Measurements from ENCODE around the gene SNRNP200. TPM values are rescaled to one million over a fixed set of nuclear protein-coding genes. Genes with fewer than 3 reads are reported as not detected.

Gene SNRNP200
- total and polyA plus RNA-seq, 2 donors (not counting 1 experiment from before 2014, with no cell fraction given): 211 to 216 TPM

GRCh38 chr2:96353606-96354101 lies 48.3 kb upstream of the SNRNP200 start:
- intact Hi-C loops (cut with micrococcal nuclease): no loop called here
- no peaks in the 10 kb centered on the region for H3K79me2 ChIP-seq (ENCODE audit: control insufficient read depth, insufficient read depth, low read length)
- H3K4me2 ChIP-seq (replicated peaks; ENCODE audit: low read depth, low read length, poor library complexity, severe bottlenecking): no peak overlapping the region
- H2AFZ ChIP-seq (ENCODE audit: insufficient read depth, low read depth, low read length, poor library complexity, severe bottlenecking): no peak overlapping the region
- no peak overlapping the region for H3K9ac ChIP-seq (ENCODE audit: low read length)
- ChIA-PET CTCF (no interaction called here), POLR2A (no interaction called here)
- no peaks in the 10 kb centered on the region for H3K9me3 ChIP-seq (ENCODE audit: control extremely low read depth in 1 of 3, control insufficient read depth in 2 of 3, insufficient read depth in 1 of 3, low read length in 2 of 3)
- H3K27me3 ChIP-seq (replicated peaks in 1 of 4; ENCODE audit: control extremely low read depth in 1 of 4, control insufficient read depth in 3 of 4, insufficient read depth in 4 of 4, low read length in 3 of 4): no peaks in the 10 kb centered on the region
- TF ChIP-seq EZH2 (IDR thresholded peaks at IDR 0.05; ENCODE audit: borderline replicate concordance, insufficient read depth, low read depth, low read length, poor library complexity, severe bottlenecking): no peak
- TF ChIP-seq, protein P1, sequence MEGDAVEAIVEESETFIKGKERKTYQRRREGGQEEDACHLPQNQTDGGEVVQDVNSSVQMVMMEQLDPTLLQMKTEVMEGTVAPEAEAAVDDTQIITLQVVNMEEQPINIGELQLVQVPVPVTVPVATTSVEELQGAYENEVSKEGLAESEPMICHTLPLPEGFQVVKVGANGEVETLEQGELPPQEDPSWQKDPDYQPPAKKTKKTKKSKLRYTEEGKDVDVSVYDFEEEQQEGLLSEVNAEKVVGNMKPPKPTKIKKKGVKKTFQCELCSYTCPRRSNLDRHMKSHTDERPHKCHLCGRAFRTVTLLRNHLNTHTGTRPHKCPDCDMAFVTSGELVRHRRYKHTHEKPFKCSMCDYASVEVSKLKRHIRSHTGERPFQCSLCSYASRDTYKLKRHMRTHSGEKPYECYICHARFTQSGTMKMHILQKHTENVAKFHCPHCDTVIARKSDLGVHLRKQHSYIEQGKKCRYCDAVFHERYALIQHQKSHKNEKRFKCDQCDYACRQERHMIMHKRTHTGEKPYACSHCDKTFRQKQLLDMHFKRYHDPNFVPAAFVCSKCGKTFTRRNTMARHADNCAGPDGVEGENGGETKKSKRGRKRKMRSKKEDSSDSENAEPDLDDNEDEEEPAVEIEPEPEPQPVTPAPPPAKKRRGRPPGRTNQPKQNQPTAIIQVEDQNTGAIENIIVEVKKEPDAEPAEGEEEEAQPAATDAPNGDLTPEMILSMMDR (IDR thresholded peaks at IDR 0.05): no peak
- Mint-ChIP-seq H3K9me3 (ENCODE audit: insufficient read depth) (no peaks in the 10 kb centered on the region), H3K27ac (no peak overlapping the region), H3K27me3 (no peaks in the 10 kb centered on the region), H3K4me1 (no peaks in the 10 kb centered on the region), H3K4me3 (no peak overlapping the region)
- DNase-seq (no peak), ATAC-seq (ENCODE audit: low read depth) (no peak)
- H3K4me3 ChIP-seq (ENCODE audit: control extremely low read depth in 1 of 5, extremely low read depth in 1 of 5, insufficient read depth in 1 of 5, low read depth in 2 of 5, low read length in 4 of 5): no peak overlapping the region
- H4K20me1 ChIP-seq (ENCODE audit: control insufficient read depth, insufficient read depth, low read length, poor library complexity, severe bottlenecking): no peaks in the 10 kb centered on the region
- H3K36me3 ChIP-seq (replicated peaks in 1 of 2; ENCODE audit: control extremely low read depth in 1 of 2, control insufficient read depth in 1 of 2, extremely low read depth in 1 of 2, insufficient read depth in 2 of 2, low read length in 1 of 2): no peaks in the 10 kb centered on the region
- H3K27ac ChIP-seq (ENCODE audit: low read length in 2 of 2): no peak overlapping the region
- no peaks in the 10 kb centered on the region for H3K4me1 ChIP-seq (ENCODE audit: control insufficient read depth in 2 of 2, insufficient read depth in 2 of 2, low read length in 2 of 2)
- WGBS (ENCODE audit: insufficient coverage): no CpG with 5 or more reads among the region's 4 CpGs

GRCh38 chr2:96353032-96353561 lies 47.8 kb upstream of the SNRNP200 start:
- intact Hi-C loops (cut with micrococcal nuclease): no loop called here
- H3K9me3 ChIP-seq (ENCODE audit: control extremely low read depth in 1 of 3, control insufficient read depth in 2 of 3, insufficient read depth in 1 of 3, low read length in 2 of 3): no peaks in the 10 kb centered on the region
- Mint-ChIP-seq H3K9me3 (ENCODE audit: insufficient read depth) (no peaks in the 10 kb centered on the region), H3K27ac (no peak overlapping the region), H3K27me3 (no peaks in the 10 kb centered on the region), H3K4me1 (no peaks in the 10 kb centered on the region), H3K4me3 (no peak overlapping the region)
- POLR2A ChIA-PET: no interaction called here
- no peaks in the 10 kb centered on the region for H3K27me3 ChIP-seq (replicated peaks in 1 of 4; ENCODE audit: control extremely low read depth in 1 of 4, control insufficient read depth in 3 of 4, insufficient read depth in 4 of 4, low read length in 3 of 4)
- H2AFZ ChIP-seq (ENCODE audit: insufficient read depth, low read depth, low read length, poor library complexity, severe bottlenecking): no peak overlapping the region
- no peak for DNase-seq
- no peak for ATAC-seq (ENCODE audit: low read depth)
- TF ChIP-seq, protein P1 (IDR thresholded peaks at IDR 0.05): no peak
- no peak for TF ChIP-seq EZH2 (IDR thresholded peaks at IDR 0.05; ENCODE audit: borderline replicate concordance, insufficient read depth, low read depth, low read length, poor library complexity, severe bottlenecking)
- H4K20me1 ChIP-seq (ENCODE audit: control insufficient read depth, insufficient read depth, low read length, poor library complexity, severe bottlenecking): no peaks in the 10 kb centered on the region
- H3K9ac ChIP-seq (ENCODE audit: low read length): no peak overlapping the region
- no peak overlapping the region for H3K4me2 ChIP-seq (replicated peaks; ENCODE audit: low read depth, low read length, poor library complexity, severe bottlenecking)
- CTCF ChIA-PET: no interaction called here
- no peaks in the 10 kb centered on the region for H3K4me1 ChIP-seq (ENCODE audit: control insufficient read depth in 2 of 2, insufficient read depth in 2 of 2, low read length in 2 of 2)
- no peak overlapping the region for H3K4me3 ChIP-seq (ENCODE audit: control extremely low read depth in 1 of 5, extremely low read depth in 1 of 5, insufficient read depth in 1 of 5, low read depth in 2 of 5, low read length in 4 of 5)
- no peaks in the 10 kb centered on the region for H3K36me3 ChIP-seq (replicated peaks in 1 of 2; ENCODE audit: control extremely low read depth in 1 of 2, control insufficient read depth in 1 of 2, extremely low read depth in 1 of 2, insufficient read depth in 2 of 2, low read length in 1 of 2)
- WGBS (ENCODE audit: insufficient coverage): 97% methylated on average over 9 of the region's 9 CpGs
- H3K27ac ChIP-seq (ENCODE audit: low read length in 2 of 2): no peak overlapping the region
- no peaks in the 10 kb centered on the region for H3K79me2 ChIP-seq (ENCODE audit: control insufficient read depth, insufficient read depth, low read length)
